HS-5 (cell line): ENCODE results near the gene GBP7.

Experiments used
- DNase-seq: peaks from one replicate; pipeline ENCODE4 v3.0.0-alpha.2; 2012; ENCODE audit warnings: low read depth

The GBP7 gene

GRCh38 chr1:89114662-89115061, 61.1 kb downstream of the GBP7 start:
- no peak for DNase-seq

GRCh38 chr1:89112871-89113613, 62.8 kb downstream of the GBP7 start:
- DNase-seq, result no peak

GRCh38 chr1:89104687-89105086, 71.1 kb downstream of the GBP7 start:
- DNase-seq, result no peak

GRCh38 chr1:89104147-89104546, 71.7 kb downstream of the GBP7 start:
- DNase-seq, result peak; percentile 46

- no peak for DNase-seq
These were observed 73.8 kb downstream of the GBP7 start for GRCh38 chr1:89102021-89102420.

- no peak for DNase-seq
These were observed 75.4 kb downstream of the GBP7 start for GRCh38 chr1:89100412-89100811.

- no peak for DNase-seq
These were observed 76.9 kb downstream of the GBP7 start for GRCh38 chr1:89098857-89099256.

GRCh38 chr1:89095737-89096136, 80.1 kb downstream of the GBP7 start:
- DNase-seq, result no peak

- DNase-seq, result no peak
These were observed 85.8 kb downstream of the GBP7 start for GRCh38 chr1:89089962-89090361.

GRCh38 chr1:89088572-89088971, 87.2 kb downstream of the GBP7 start:
- no peak for DNase-seq

GRCh38 chr1:89087241-89087640, 88.6 kb downstream of the GBP7 start:
- no peak for DNase-seq

- no peak for DNase-seq
These were observed 90.0 kb downstream of the GBP7 start for GRCh38 chr1:89085781-89086180.
